ENCODE results near the gene HIF1AN.

Gene HIF1AN

DNA sequence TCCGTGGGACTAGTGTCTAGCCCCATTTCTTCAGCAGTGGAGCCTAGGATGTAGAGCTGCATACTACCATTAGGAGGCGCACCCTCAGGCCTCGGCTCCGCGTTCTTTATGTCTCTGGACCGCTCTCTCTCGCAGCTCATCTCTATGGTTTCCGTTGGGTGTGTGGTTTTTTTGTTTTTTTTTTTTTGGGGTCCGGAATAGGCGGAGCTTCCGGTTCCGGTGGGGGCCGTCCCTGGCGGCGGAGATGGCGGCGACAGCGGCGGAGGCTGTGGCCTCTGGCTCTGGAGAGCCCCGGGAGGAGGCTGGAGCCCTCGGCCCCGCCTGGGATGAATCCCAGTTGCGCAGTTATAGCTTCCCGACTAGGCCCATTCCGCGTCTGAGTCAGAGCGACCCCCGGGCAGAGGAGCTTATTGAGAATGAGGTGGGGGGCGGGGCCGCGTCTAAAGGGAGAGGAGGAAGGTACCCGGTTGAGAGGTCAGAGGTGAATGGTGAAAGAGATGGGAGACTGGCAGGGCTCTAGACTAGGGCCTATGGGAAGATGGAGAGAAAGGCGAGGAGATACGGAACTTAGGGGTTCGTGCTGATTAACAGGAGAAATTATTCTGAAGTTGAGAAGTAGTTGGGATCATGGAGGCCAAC lies at the start of gene HIF1AN:
Gene HIF1AN (plus strand): TSS at position 229 of the 639 bp plus-strand sequence. CDS start 16 bp downstream, at position 245.
- DNase-seq = peak; percentile 79

DNA sequence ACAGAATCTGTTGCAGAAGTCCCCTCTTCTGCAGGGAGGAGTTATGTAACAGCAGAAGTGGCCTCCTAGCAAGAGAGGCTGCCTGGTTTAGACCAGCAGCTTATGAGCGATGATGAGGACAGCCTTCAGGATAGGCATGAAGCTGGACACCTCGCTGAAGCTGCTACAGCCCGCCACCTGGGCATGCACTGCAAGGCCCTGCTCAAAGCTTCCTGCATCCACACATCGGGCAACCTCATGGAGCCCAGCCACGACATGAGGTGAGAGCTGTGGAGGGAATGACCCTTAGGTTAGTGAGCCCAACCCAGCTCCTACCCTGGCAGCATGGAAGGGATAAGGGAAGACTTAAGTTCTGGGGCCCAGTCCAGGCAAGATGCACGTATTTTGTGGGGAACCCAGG lies 48.2 kb upstream of the HIF1AN start:
- no peak for DNase-seq

DNA sequence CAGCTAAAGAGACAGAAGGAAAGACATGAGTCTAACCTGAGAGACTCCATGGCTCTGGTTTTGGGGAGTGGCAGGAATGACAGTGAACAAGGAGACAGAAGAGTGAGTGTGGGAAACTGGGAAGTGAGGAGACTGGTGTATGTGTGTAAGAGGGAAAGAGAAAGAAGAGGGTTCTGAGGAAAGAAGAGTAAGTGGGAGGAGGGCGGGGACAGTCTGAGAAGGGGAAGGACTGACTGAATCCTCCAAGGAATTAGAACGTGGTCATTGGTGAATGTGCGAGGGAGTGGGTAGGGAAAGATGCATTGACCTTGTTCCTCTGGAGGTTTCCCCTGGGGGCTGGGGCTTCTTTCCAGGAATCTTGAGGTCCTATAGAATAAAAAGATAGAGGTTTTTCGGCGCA lies 46.3 kb upstream of the HIF1AN start:
- DNase-seq = no peak

DNA sequence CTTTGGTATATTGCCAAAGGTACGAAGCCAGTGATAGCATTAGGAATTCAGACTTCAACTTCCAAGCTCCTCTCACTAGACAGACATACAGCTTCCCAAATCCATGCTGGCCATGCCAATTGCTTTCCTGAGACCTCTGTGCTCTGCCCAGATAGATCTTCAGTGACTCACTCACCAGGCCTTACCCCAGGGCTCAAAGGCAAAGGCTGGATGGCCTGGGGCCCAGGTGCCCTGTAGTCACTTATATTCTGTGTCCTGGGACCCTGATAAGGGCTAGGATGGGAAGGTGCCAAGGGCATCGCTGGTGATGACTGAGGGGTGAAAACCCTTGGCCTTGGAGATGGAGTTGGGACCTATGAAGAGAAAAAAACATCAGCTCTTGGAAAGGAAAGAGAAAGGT lies 45.2 kb upstream of the HIF1AN start:
- no peak for DNase-seq

DNA sequence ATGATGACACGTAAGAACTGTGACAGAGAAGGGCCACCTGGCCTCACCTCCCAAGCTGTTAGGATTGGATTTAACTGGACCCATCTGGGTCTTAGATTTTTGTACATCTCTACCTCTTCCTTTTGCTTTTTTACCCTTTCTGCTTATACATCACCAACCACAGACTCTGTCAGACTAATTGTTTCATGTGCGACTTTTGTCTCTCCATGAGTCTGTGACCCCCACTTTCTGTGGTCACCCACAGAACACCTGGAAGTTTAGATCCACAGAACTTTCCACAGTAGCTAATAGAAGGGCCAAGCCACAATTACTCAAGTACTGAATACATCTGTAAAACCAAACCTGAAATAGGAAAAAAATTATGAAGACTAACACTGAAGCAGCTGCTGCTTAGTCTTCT lies 39.2 kb upstream of the HIF1AN start:
- DNase-seq = no peak

DNA sequence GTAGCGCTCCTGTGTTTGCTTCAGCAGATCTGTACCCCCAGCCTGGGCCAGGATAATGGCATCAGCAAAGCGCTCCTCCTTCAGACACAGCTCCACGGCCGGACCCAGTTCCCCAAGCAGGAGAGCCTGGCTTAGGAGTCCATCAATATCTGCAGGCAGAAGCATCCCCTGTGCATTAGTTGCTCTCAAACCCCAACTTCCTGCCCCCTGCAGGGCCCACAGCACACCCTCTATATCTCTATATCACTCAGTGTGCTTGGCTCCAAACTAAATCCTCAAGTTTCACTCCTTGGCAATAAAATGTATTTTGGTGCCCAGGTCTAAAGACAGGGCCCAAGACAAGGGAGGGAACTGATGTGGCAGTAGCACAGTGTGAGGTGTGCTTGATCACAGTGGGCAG lies 37.7 kb upstream of the HIF1AN start:
- no peak for DNase-seq

DNA sequence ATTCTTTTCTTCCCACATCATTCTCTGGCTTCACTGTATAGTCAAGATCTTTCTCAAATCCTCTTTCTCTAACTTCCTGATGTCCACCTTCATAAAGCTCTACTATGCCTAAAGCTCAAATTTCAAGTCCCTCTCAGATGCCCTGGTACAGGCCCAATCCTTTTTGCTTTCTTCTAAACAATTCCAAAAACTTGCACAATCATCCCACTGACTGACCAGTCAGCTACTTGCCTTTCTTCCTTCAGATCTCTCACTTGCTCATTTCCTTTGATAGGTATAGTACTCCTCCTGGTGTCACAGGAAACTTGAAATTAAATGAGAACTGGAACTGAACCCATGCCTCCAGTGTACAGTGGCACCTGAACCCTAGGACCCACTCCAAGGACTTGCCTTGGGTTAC lies 34.3 kb upstream of the HIF1AN start:
- DNase-seq = no peak

DNA sequence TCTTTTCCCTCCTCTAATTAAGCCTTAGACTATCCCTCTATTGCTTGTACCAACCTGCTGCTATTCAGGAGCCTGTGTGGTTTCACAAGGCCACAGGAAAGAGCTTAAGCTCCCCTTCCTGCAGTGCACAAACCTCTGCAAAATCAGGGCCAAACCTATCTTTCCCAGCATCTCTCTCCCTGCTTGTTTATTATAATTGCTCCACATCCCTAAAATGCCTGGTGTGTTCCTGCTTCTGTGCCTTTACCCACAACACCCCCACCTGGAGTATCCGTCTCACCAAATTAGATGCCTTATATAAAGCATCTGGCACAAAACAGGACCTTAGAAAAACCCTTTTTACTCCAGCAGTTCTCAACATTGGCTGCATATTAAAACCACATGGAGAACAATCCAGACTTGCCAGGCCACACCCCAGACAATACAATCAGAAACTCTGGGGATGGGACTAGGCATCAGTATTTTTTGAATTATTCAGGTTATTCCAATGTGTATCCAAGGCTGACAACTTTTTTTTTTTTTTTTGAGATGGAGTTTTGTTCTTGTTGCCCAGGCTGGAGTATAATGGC lies 32.7 kb upstream of the HIF1AN start:
- DNase-seq = no peak

DNA sequence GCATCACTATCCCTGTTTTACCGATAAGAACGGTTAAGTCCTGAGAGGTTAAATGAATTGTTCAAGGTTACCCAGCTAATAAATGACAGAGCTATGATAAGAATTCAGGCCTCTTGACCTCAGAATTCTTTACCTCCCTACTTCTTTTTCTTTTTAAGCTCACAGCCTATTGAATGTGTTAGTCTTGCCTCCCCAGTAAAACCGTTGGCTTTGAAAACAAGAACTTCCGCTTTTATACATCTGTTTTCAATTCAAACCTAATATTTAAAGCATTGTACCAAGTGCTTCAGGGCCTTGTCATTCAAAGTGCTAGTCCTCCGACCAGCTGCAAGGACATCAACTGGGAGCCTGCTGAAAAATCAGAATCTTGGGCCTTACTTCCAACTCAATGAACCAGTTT lies 31.6 kb upstream of the HIF1AN start:
- DNase-seq = no peak

DNA sequence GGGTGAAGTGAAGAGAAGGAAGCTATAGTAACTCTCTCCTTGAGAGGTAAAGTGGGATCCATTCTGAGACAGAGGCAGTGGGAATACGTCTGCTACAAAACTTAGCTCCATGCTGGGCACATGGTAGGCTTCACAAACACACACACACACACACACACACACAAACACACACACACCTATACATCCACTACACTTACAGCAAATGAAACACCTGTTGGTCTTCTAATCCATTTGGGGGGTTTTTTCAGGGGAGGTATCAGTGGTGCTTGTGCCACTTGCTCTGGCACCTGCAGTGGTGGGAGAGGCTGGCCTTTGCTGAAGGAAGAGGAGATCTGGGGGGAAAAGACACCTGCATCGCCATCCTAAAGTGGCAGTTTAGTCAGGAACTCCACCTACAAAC lies 30.6 kb upstream of the HIF1AN start:
- no peak for DNase-seq

DNA sequence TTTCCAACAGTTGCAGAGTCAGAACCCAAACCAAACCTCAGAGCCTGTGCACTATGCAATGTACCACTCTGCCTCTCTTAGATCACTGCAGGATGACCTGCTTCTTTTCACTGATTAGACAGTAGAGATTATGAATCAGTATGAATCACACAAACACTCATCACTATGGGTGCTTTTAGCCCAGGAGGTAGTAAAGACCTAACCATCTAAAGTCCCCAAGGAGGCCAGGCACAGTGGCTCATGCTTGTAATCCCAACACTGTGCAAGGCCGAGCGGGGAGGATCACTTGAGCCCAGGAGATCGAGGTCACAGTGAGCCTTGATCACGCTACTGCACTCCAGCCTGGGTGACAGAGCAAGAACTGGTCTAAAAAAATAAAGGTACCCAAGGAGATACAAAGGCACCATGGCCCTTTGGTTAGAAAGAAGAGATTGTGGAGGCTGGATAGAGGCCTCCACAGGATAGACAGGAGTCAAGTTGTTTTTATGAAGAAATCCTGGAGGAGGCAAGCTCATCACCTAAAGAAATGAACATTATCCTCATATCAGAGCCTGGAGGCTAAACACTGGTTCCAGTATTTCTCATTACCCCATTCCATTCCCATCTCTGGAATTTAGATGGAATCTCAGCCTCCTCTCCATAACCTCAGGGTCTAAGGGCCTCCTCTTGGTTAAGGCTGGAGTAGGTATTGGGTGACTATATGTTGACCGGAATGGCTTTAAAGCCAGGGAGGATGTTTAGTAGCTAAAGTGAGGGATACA lies 29.0 kb upstream of the HIF1AN start:
- peak; percentile 50 for DNase-seq

DNA sequence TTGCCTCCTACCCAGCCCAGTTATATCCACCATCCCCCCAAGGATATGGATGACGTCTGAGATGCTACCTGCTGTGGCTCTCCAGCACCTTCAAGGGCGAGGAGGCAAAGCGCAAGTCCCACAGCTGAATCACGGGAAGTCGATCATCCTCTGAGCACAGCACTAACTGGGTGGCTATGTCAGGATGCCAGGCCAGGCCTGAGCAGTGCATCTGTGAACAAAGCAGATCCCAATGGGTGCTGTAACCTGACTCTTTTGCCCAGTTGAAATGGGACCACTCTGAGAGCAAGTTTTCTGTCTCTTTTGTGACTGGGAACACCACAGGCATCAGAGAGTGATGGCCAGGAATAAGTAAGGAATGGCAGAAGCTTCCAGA lies 28.4 kb upstream of the HIF1AN start:
- peak; percentile 54 for DNase-seq

DNA sequence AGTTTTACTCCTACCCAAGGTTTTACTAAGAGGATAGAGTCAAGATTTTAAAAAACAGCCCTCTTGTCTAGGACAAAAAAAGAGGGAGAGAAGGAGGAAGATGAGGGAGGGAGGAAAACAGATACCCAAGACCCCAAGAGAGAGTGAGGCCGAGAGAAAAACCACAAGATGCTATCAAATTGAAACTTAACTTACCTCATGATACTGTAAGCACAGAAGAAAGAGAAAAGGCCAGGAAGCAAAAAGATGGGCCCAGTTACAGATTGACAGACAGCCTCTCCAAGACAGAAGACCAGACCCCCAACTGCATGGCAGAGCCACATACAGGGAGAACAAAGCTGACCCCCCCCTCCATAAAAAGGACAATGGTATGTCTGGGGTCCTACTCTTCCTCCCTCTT lies 27.5 kb upstream of the HIF1AN start:
- no peak for DNase-seq

DNA sequence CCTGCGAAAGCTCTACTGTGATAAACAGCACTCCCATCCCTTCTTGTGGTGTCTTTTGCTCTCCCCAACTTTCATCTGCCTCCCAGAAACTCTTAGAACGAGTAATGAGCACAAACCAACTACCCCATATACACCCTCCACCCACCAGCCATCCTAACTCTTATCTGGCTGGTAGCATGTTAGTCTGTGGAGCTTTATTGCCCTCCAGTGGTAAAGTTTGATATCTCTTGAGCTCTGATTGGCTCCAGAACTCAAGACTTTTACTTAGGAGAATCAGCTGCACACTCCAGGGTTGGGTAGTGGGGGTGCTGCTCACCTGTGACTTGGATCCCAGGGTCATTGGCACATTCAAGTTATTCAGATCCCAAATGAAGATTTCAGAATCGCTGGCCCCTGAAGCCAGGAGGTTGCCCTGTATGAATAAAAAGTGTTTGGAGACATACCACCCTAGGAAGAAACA lies 27.0 kb upstream of the HIF1AN start:
- DNase-seq = peak; percentile 35

DNA sequence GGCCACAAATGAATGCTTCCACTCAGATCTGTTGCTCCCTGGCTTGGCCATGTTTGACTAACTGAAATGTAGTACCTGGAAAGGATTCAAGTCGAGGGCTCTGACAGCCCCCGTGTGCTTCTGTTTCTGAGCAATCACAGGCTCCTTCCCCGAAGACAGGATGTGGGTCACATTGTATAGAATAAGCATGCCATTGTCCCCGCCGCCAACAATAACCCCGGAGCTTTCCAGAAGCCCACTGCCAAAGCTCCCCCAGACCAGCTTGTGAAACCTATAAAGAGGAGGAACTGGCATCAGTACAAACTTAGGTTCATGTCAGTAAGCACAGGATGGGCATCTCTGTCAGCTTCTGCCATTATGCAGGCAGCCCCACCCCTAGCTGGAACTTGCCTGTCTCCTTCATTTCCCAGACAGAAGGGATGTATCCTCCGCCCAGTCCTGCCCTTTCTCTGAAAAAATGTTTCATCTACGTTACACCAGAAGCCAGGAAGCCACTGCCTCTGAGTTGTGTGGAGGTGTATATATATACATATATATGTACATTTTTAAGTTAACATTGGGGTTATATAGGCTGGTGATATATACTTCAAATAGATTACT lies 26.4 kb upstream of the HIF1AN start:
- peak; percentile 70 for DNase-seq

DNA sequence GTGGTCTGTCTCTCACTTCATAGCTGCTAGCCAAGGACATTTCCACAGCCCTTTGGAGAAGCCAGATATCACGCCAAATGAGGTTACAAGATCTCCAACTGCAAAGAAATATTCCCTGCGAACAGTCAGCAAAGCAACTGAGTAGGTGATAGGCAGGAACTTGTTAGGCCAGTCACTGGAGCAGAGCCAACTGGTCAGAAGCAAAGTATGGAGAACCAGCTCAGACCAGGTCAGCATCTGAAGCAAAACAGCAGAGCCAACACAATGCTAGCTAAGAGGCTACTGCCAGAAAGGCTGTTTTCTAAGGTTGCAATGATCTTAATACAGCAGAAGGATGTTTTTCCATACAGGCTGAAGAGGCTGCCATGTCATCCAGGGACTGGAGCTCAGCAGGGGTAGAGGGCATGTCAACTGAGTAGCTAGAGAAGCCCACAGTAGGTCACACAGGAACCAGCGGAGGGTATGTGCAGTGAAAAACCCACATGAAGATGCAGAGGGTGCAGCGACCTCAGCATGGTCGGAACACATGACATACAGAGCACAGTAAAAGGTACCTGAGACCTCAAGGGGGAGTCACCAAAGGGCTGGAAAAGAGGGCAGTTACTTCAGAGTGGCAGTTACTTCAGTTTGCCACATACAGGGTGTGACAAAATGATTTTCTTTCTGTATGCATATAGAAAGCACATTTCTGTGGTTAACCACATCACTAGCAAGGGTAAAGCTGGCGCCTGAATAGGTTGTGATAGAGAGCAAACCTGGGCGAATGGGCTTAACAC lies 25.0 kb upstream of the HIF1AN start:
- peak; percentile 76 for DNase-seq

DNA sequence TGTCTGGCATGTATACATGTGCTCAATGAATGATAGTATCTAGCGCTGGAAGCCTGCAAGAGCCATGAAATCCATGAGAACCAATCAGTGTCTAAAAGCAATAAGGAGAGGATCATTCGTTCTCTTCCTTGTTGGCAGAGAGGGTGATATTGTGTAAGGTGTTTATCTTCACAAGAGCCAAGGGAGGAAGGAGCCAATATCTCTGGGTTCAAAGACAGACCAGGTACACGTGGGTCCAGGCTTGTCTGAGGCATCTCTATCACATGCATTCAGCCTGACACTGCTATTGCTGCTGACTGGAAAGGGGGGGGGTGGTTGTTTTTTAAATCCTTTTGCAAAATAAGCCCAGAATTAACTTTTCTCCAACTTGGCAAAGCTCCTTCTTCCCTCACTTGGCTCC lies 20.1 kb upstream of the HIF1AN start:
- DNase-seq = no peak

DNA sequence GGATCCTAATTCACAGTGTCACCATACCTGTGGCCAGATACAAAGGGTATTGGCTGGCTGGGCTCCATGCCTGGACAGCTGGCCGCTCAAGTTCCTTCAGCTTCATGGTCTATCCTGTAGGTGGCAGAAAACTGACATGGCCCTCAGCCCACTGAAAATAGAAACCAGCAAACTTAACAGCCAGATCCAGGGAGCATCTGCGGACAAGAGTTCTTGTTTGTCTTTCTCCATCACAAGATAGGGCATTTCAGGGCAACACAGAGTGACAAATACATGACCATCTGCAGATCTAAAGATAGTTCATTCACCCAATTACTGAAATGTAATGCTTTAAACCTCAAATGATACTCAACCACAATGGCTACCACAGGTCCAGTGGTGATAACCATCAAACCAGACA lies 18.9 kb upstream of the HIF1AN start:
- DNase-seq = no peak

DNA sequence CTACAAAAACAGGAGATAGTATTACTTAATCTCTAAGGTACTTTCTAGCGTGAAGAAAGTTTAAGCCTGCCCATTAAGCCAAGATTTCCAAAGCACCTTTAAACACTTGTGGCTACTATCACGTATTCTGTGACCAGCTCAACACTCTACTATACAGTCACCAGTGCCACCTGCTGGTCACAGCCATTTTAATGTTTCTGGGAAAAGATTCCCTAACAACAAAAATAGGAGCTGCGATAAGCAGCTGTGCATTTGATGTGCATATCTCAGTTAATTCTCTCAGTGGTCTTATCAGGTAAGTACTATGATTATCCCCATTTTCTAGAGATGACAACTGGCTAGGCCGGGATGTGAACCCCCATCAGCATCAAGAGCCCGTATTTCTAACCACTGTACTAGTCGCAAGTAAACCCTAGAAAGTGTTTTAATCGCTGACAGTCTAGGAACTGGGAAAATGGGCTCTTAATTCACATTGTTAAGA lies 16.9 kb upstream of the HIF1AN start:
- no peak for DNase-seq

DNA sequence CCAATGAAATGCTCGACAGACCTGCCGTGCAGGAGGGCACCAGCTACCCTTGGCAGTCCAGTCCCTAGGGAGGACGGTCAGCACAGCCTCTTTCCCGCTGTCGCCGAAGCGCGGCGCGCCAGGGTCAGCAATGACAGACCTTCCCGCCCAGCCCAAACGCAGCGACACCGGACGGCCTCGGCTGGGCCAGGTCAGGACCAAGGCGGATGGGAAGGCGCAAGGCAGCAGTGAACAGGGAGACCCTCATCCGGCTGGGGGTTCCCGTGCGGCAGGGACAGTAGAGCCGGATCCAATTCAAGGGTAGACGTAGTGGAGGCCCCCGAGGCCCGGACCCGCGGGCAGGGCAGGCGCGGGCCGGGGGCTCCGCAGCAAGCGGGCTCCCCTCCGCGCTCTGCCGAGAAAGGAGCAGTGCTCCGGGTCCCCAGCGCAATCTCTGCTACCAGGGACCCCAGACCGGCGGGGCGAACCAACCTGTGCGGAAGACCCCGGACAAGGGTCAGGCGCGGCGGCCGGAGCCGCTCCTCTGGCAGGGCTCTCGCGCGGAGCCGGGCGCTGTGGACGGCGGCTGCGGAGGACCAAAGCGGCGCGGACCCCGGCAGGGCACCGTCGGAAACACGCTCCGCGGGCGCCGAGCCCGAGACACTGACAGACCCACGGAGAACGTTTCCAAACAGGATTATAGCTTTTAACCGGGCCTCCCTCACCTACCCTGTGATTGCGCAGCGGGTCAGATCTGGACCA lies 16.3 kb upstream of the HIF1AN start, which contains the start of gene SEC31B:
Gene SEC31B (minus strand): TSS at position 551 of the 741 bp plus-strand sequence. CDS start 2,909 bp downstream, outside the sequence.
- DNase-seq = no peak

DNA sequence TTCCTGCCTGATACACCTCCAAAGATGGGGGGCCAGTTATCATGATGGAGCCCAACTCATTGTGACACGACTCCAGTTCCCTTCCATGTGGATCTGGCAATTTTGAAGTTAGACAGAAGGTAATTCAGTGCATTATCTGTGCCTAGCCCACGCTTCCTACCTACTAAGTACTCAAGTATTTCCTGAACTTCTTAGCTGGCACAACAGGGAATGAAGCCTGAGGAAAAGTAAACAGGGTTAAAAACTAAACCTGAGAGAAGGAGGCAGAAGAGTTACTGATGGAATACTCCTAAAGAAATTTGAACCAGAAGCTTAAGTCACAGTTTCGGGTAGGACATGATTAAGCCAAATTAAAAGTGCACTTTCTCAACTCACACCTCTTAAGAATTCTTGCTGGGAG lies 14.9 kb upstream of the HIF1AN start:
- no peak for DNase-seq
